Omental fat pad (tissue), 4 donors: ENCODE data around the gene LRSAM1. TPM values are rescaled to one million over a fixed set of nuclear protein-coding genes. Genes with fewer than 3 reads are reported as not detected.
"Not testable (repeated sequence)": the region's sequence is repeated elsewhere in the genome, so short reads cannot be mapped to it uniquely, and the experiment has no call there.

Experiments used
- ATAC-seq: fragments of 150-250 bp; one replicate; pipeline ENCODE4 v1.9.1; 2016; ENCODE audit warnings: mild to moderate bottlenecking, moderate library complexity; ENCODE audit not compliant: low FRiP score
- DNase-seq: peaks from one replicate; pipeline ENCODE4 v3.0.0-alpha.2; 2019; ENCODE audit warnings: low spot score
- total RNA-seq, 4 donors: library from RNA; depleted of rRNA; stranded (reverse); fragments of >200 nt; gene quantifications; one replicate each; pipeline ENCODE4 v1.1.0, GENCODE V29; 2016
- TF ChIP-seq, protein P1 (sequence below), 3 donors: fragments of 450-650 bp; IDR thresholded peaks; one replicate each; pipeline ENCODE4 v1.5.1; 2016 to 2017; ENCODE audit warnings: antibody characterized with exemption in 3 of 3, mild to moderate bottlenecking in 3 of 3, moderate library complexity in 2 of 3

LRSAM1 gene
- total RNA-seq, 4 donors from 2014 or later: 8.3 to 14.6 (median 10.8) TPM

DNA sequence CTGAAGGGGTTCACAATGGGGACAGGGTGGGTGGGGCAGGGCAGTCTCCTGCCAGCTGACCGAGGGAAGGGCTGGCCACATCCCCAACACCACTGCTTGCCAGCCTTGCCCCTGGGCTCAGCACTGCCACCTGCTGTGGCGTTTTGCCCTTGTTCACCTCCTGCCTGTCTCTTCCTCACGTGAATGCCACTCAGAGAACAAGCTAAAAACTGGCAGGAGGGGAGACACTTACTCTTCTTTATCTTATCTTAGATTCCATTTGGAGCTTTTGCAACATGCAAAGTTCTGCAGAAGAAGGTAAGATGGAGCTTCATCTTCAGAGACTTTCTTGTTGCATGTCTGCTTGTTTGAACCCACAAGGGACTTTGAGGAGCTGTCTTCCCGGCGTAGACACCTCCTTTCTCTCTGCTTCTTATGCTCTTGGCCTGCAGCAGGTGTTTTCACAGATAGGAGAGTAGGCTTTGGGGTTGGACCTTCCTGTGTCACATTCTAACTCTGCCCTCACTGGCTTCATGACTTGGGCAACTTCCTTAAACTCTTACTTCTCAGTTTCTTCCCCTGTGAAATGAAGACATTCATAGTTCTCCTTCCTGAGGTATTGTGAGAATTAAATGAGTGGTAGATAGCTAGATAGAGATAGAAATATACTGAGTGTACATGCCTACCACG, 4.1 kb downstream of the LRSAM1 start:
- DNase-seq (no peak), ATAC-seq (no peak)
- TF ChIP-seq, protein P1, sequence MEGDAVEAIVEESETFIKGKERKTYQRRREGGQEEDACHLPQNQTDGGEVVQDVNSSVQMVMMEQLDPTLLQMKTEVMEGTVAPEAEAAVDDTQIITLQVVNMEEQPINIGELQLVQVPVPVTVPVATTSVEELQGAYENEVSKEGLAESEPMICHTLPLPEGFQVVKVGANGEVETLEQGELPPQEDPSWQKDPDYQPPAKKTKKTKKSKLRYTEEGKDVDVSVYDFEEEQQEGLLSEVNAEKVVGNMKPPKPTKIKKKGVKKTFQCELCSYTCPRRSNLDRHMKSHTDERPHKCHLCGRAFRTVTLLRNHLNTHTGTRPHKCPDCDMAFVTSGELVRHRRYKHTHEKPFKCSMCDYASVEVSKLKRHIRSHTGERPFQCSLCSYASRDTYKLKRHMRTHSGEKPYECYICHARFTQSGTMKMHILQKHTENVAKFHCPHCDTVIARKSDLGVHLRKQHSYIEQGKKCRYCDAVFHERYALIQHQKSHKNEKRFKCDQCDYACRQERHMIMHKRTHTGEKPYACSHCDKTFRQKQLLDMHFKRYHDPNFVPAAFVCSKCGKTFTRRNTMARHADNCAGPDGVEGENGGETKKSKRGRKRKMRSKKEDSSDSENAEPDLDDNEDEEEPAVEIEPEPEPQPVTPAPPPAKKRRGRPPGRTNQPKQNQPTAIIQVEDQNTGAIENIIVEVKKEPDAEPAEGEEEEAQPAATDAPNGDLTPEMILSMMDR (IDR thresholded peaks at IDR 0.05): no peak

DNA sequence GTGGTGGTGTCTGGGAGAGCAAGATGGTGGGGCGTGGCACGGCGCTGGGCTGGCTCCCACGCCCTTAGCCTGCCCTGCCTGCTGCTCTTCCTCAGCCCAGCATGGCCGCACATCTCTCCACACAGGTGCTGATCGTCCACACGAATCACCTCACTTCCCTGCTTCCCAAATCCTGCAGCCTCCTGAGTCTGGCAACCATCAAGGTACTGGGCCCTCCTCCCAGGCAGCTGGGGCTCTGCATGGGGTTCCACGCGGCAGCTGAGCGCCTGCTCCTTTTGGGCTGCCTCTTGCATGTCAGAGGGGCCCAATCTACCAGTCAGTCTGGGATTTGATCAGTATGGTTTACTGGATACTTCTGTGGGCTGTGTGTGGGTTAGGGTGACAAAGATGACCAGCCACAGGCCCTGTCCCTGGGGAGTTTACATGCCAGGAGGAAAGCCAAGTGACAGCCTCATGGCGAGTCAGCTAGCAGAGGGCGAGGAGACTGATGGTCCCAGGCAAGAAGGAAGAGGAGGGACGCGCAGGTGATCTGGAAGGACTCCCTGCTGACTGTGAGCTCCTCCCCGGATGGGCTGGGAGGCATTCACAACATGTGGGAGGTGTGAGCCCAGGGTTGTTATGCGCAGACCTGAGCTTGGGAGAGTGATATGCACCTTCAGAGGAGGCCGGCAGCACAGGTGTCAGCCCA, 6.0 kb downstream of the LRSAM1 start:
- ATAC-seq (peak; percentile 12), DNase-seq (no peak)
- TF ChIP-seq, protein P1 (IDR thresholded peaks at IDR 0.05): no peak

DNA sequence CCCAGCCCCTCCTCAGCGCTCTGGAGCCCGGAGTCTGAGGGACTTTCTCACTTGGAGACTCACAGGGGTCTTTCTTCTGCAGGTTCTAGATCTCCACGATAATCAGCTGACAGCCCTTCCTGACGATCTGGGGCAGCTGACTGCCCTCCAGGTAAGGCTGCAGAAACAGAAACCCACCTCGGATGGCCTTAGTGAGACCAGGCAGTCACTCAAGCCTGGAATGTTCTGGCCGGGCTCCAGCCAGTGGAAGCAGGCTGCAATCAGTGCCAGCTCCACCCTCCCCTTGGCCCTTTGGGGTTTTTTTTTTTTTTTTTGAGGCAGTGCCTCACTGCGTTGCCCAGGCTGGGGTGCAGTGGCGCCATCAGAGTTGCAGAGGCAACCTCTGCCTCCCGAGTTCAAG, 7.6 kb downstream of the LRSAM1 start:
- no peak for ATAC-seq

DNA sequence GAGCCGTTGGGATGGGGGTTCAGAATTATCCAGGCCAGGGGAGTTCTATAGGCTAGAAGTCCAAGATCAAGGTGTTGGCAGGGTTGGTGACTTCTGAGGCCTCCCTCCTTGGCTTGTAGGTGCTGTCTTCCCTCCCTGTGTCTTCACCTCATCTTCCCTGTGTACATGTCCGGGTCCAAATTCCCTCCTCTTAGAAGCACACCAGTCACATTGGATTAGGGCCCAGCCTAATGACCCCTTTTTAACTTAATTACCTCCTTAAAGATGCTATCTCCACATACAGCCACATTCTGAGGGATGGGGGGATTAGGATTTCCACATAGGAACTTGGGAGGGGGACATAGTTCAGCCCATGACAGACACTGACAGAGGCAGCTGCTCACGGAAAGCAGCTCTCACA, 12.1 kb downstream of the LRSAM1 start:
- TF ChIP-seq, protein P1 (IDR thresholded peaks at IDR 0.05): no peak
- no peak for DNase-seq
- no peak for ATAC-seq

More for the DNA sequence above, 7.6 kb downstream of the LRSAM1 start:
- no peak for DNase-seq
- TF ChIP-seq, protein P1 (IDR thresholded peaks at IDR 0.05): no peak

DNA sequence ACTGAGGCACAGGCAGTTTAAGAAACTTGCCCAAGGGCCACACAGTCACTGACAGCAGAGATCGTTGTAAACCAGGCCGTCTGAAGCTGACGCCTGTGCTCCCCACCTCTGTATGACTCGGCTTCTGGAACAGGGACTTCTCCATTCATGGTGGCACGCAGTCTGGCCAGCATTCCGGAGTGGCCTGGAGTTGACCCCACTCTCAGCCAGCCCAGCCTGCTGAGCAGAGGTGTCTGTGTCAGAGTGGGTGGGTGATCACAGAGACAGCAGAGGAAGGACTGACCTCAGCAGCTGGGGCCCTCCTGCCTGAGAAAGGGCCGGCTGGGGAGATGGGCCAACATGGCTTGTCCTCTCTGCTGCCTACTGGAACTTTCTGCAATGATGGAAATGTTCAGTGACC, 12.6 kb downstream of the LRSAM1 start:
- no peak for ATAC-seq
- no peak for DNase-seq
- TF ChIP-seq, protein P1 (IDR thresholded peaks at IDR 0.05): no peak

DNA sequence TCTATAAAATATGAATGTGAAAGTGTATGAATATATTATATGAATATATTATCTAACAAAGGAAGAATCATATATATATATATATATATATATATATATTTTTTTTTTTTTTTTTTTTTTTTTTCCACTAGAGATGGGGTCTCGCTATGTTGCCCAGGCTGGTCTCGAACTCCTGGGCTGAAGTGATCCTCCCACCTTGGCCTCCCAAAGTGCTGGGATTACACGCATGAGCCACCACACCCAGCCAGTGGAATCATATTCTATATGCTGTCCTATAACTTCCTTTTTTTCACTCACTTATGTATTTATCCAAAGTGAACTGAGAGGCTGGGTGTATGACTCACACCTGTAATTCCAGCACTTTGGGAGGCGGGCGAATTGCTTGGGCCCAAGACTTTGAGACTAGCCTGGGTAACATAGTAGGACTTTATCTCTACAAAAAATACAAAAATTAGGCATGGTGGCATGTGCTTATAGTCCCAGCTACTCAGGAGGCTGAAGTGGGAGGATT, 15.2 kb downstream of the LRSAM1 start:
- not testable (repeated sequence) for DNase-seq, ATAC-seq

DNA sequence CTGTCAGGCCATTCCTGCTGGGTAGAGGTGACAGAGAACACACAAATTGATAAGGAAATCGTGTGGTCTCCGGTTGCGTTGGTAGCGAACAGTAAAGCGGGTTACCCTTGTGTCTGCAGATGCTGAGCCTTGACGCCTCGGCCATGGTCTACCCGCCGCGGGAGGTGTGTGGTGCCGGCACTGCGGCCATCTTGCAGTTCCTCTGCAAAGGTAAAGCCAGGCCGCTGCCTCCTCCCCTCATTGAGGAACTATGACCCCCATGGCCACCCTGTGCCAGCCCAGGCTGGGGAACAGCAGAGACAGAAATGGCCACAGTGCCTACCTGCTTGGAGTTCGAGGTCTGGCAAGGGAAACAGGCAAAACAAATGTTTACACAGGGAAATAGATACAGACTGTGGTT, 16.3 kb downstream of the LRSAM1 start:
- ATAC-seq (no peak), DNase-seq (no peak)
- TF ChIP-seq, protein P1 (IDR thresholded peaks at IDR 0.05): no peak
